ENCODE results near the gene HBE1.

HBE1 gene

DNA sequence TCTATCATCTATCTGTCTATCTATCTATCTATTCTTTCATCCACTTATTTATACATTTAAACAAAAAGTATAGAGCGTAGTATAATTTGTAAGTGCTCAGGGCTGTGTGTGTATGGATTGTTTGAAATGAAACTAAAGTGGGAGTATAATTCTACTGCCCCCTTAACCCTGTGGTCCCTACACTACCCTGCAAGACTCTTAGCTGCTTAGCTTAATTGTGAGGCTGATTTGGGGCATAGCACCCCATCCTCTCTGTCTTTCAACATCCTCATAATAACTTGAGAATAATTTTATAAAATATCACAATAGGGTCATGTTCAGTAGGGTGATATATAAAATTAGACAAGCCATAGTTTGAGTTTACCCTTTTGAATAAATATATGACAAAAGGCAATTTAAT is 20.4 kb upstream of the HBE1 start:
- TF ChIP-seq, protein P1, sequence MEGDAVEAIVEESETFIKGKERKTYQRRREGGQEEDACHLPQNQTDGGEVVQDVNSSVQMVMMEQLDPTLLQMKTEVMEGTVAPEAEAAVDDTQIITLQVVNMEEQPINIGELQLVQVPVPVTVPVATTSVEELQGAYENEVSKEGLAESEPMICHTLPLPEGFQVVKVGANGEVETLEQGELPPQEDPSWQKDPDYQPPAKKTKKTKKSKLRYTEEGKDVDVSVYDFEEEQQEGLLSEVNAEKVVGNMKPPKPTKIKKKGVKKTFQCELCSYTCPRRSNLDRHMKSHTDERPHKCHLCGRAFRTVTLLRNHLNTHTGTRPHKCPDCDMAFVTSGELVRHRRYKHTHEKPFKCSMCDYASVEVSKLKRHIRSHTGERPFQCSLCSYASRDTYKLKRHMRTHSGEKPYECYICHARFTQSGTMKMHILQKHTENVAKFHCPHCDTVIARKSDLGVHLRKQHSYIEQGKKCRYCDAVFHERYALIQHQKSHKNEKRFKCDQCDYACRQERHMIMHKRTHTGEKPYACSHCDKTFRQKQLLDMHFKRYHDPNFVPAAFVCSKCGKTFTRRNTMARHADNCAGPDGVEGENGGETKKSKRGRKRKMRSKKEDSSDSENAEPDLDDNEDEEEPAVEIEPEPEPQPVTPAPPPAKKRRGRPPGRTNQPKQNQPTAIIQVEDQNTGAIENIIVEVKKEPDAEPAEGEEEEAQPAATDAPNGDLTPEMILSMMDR (IDR thresholded peaks at IDR 0.05; ENCODE audit: low read depth, low read length) = no peak
- DNase-seq (ENCODE audit: extremely low read depth, low read depth) = no peak

DNA sequence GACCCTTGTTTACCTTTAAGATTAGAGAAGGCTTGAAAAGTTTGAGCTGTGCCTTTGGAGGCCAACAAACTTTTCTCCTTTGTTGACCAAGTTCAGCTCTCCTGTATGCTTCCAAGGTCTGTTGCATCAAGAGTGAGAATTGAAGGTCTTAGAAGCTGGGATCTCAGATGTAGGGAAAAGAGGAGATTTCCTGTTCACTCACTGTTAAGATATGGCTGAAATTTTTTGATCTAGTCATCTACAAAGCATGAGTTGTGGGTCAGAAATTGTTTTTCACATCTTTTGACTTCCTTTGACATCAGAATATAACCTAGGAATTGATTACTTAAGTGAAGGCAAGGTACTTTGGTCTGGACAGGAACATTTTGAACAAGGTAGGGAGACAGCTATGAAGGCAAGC is 20.0 kb upstream of the HBE1 start:
- no peak for DNase-seq (ENCODE audit: extremely low read depth, low read depth)
- TF ChIP-seq, protein P1 (IDR thresholded peaks at IDR 0.05; ENCODE audit: low read depth, low read length) = no peak

DNA sequence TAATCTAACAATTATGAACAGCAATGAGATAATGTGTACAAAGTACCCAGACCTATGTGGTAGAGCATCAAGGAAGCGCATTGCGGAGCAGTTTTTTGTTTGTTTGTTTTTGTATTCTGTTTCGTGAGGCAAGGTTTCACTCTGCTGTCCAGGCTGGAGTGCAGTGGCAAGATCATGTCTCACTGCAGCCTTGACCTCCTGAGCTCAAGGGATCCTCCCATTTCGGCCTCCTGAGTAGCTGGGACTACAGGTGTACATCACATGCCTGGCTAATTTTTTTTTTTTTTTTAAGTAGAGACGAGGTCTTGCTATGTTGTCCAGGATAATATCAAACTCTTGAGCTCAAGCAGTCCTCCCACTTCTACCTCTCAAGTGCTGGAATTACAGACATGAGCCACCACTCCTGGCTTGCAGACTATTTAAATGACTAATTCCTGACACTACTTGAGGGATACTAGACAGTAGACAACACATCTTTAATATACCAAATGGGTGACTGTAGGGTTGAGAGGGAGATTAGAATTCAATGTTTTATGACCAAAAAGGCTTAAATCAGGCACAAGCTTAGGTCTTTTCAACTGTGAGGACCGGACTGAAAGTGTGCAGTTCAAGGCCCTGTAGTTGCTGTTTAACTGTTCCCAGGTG is 19.3 kb upstream of the HBE1 start:
- TF ChIP-seq, protein P1 (IDR thresholded peaks at IDR 0.05; ENCODE audit: low read depth, low read length) = no peak
- no peak for DNase-seq (ENCODE audit: extremely low read depth, low read depth)

DNA sequence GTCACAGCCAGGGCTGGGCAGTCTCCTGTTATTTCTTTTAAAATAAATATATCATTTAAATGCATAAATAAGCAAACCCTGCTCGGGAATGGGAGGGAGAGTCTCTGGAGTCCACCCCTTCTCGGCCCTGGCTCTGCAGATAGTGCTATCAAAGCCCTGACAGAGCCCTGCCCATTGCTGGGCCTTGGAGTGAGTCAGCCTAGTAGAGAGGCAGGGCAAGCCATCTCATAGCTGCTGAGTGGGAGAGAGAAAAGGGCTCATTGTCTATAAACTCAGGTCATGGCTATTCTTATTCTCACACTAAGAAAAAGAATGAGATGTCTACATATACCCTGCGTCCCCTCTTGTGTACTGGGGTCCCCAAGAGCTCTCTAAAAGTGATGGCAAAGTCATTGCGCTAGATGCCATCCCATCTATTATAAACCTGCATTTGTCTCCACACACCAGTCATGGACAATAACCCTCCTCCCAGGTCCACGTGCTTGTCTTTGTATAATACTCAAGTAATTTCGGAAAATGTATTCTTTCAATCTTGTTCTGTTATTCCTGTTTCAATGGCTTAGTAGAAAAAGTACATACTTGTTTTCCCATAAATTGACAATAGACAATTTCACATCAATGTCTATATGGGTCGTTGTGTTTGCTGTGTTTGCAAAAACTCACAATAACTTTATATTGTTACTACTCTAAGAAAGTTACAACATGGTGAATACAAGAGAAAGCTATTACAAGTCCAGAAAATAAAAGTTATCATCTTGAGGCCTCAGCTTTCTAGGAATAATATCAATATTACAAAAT is 18.6 kb upstream of the HBE1 start:
- TF ChIP-seq, protein P1 (IDR thresholded peaks at IDR 0.05; ENCODE audit: low read depth, low read length) = no peak
- no peak for DNase-seq (ENCODE audit: extremely low read depth, low read depth)

DNA sequence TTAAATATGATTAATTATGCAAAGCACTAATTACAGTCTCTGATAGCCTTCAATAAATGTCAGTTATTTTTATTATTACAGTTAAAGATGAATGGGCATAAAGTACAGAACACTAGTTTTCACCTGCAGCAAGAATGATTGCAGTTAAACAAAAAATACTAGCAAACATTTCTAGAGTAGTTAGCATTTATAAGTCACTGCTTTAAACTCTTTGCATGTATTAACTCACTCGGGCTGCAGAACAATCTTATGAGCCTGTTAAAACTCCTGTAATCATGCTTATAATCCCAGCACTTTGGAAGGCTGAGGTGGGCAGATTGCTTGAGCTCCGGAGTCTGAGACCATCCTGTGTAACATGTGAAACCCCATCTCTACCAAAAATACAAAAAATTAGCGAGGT is 17.2 kb upstream of the HBE1 start:
- DNase-seq (ENCODE audit: extremely low read depth, low read depth) = no peak
- TF ChIP-seq, protein P1 (IDR thresholded peaks at IDR 0.05; ENCODE audit: low read depth, low read length) = no peak

DNA sequence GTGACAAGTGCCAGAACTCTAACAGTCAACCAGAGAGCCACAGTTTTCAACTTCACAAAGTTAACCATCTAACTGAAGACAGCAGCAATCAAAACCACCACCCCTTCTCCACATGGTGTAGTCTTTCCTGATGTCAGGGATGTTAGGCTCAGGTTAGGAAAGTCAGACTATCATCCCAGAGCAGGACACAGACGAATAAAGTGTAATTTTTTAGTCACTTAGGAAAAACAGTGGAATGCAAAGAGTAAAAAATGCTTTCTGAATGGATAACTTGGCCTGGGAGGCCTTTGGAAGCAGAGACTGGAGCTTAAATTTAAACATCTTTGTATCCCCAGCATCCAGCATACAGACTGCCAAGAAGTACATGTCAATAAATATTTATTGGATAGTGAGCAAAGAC is 16.6 kb upstream of the HBE1 start:
- TF ChIP-seq, protein P1 (IDR thresholded peaks at IDR 0.05; ENCODE audit: low read depth, low read length) = no peak
- no peak for DNase-seq (ENCODE audit: extremely low read depth, low read depth)

DNA sequence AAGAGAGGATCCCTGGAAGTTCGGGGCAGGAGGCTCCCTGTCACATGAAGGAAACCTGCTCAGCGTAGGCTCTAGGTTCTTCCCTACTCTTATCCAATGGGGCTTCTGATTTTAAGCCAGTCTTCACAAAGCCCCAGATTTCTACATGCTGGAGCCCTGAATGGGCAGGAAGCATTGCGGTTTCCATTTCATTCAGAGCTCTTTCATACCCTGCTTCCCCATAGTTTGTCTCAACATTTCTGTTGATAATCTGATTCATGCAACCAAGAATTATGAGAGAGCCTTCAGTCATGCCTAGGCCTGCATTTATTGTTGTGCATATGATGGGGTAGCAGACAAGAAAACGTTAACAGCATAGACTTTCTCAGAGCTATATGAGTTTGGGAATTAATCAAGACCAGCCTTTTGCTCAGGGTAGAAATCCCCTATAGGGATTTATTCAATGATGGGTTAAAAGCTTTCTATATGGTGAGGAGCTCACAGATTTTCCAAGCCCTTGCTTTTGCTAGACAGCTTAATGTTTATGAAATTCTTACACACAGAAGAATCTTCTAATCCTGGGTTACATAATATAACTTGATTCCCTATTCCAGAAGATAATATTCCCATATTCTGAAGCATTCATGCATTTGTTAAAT is 16.1 kb upstream of the HBE1 start:
- TF ChIP-seq, protein P1 (IDR thresholded peaks at IDR 0.05; ENCODE audit: low read depth, low read length) = no peak
- no peak for DNase-seq (ENCODE audit: extremely low read depth, low read depth)
